GM12865 (cell line): ENCODE data around the gene VTI1A.

Experiments used
- DNase-seq: peaks from one replicate; pipeline ENCODE4 v3.0.0; 2010; ENCODE audit warnings: low read depth
- H3K4me3 ChIP-seq: 2 replicates; pipeline ENCODE4 v1.5.1; 2011; ENCODE audit warnings: mild to moderate bottlenecking, low read depth, low read length, control low read depth
- TF ChIP-seq, protein P1 (sequence below): IDR thresholded peaks from 2 replicates; pipeline ENCODE4 v1.5.1; 2011; ENCODE audit warnings: low read length, control low read depth, low read depth, inconsistent platforms; ENCODE audit not compliant: insufficient read depth; ENCODE audit errors: missing control alignments

The VTI1A gene

DNA sequence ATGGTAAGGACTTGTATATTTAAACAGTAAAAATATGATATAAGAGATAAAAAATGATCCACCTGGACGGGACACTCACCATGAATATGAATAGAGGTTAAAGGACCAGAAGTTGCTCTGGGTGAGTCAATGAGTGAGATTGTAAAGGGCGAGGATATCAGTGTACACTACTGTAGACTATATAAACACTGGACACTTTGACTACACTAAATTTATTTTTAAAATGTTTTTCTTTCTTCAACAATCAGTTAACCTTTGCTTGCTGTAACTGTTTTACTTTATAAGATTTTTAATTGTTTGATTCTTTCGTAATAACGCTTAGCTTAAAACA is 202.8 kb downstream of the VTI1A start:
- TF ChIP-seq, protein P1, sequence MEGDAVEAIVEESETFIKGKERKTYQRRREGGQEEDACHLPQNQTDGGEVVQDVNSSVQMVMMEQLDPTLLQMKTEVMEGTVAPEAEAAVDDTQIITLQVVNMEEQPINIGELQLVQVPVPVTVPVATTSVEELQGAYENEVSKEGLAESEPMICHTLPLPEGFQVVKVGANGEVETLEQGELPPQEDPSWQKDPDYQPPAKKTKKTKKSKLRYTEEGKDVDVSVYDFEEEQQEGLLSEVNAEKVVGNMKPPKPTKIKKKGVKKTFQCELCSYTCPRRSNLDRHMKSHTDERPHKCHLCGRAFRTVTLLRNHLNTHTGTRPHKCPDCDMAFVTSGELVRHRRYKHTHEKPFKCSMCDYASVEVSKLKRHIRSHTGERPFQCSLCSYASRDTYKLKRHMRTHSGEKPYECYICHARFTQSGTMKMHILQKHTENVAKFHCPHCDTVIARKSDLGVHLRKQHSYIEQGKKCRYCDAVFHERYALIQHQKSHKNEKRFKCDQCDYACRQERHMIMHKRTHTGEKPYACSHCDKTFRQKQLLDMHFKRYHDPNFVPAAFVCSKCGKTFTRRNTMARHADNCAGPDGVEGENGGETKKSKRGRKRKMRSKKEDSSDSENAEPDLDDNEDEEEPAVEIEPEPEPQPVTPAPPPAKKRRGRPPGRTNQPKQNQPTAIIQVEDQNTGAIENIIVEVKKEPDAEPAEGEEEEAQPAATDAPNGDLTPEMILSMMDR: no peak
- no peak for DNase-seq

GRCh38 chr10:112650588-112651030 is 203.6 kb downstream of the VTI1A start:
- H3K4me3 ChIP-seq: no peak overlapping the region
- no peak for DNase-seq
- TF ChIP-seq, protein P1: no peak

More for the DNA sequence above, 202.8 kb downstream of the VTI1A start:
- H3K4me3 ChIP-seq: no peak overlapping the region

- no peak overlapping the region for H3K4me3 ChIP-seq
- TF ChIP-seq, protein P1: no peak
- DNase-seq: no peak
Observed at GRCh38 chr10:112653215-112653614, 206.2 kb downstream of the VTI1A start.

- TF ChIP-seq, protein P1: no peak
- no peak for DNase-seq
- H3K4me3 ChIP-seq: no peak overlapping the region
Observed at GRCh38 chr10:112653851-112654250, 206.8 kb downstream of the VTI1A start.

DNA sequence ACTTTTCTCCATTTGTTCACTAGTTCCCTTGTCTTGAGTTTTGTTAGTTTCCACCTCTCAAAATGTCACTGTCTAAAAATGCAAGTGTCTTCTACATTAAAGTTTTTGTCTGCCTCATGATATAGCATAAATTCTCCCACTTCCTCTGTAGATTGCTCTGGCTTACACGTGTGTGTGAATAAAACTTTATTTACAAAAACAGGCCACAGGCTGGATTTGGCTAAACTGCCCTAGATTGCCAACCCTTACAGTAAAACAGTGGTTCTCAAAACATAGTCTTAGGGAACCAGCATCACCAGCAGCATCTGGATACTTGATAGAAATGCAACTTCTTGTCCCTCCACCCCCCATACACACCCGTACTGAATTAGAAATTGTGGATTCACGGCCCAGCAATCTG is 207.8 kb downstream of the VTI1A start:
- DNase-seq: no peak
- no peak overlapping the region for H3K4me3 ChIP-seq
- TF ChIP-seq, protein P1: no peak

DNA sequence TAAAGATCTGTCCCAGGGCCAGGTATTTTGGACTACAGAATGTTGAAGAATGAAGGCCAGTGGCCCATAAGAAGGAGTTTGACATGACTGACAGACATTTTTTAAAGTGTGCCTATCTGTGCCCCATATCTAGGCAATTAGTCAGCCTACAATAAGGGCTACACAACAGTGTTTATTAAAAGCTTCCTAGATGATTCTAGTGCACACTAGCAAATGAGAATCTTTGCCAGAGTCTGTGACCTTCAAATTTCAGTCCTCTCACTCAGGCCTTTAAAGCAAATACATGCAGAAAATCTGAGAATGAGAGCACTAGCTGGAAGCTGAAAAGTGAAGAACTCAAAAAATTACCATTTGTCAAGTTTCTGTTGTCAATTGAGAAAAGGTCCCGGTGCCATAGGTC is 208.7 kb downstream of the VTI1A start:
- no peak overlapping the region for H3K4me3 ChIP-seq
- TF ChIP-seq, protein P1: no peak
- no peak for DNase-seq

DNA sequence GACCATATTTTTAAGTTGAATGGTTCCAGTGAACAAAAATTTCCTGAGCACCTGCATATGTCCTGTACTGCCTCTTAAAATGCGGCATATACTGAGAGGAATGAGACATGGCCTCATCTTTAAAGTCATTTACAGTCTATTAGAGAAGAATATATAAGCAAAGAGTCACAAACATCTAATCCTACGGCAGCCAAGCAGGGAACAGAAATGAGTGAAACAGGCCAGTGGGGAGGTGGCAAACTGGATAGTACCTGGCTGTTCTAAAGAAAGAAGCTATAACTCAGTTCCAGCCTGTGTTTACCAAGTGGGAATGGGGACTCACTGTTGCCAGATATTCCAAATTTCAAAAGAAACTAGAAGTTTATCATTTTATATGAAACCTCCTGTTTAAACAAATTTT is 211.4 kb downstream of the VTI1A start:
- DNase-seq: no peak
- TF ChIP-seq, protein P1: no peak
- H3K4me3 ChIP-seq: no peak overlapping the region
